Large intestine (tissue), 3 donors: ENCODE measurements around the gene SRSF10. TPM values are rescaled to one million over a fixed set of nuclear protein-coding genes. Genes with fewer than 3 reads are reported as not detected.
"Not testable (repeated sequence)": the region's sequence is repeated elsewhere in the genome, so short reads cannot be mapped to it uniquely, and the experiment has no call there.

Experiments used
- DNase-seq, 2 donors: peaks; one replicate each; pipeline versions ENCODE4 v3.0.0 to v3.0.0-alpha.2; 2013
- H3K27ac ChIP-seq: one replicate; pipeline ENCODE4 v1.5.1; 2013; ENCODE audit warnings: low read length
- H3K27me3 ChIP-seq: 2 replicates; pipeline ENCODE4 v1.6.1; 2013; ENCODE audit warnings: low read length; ENCODE audit not compliant: control insufficient read depth, insufficient read depth
- H3K36me3 ChIP-seq: 2 replicates; pipeline ENCODE4 v1.6.1; 2013; ENCODE audit warnings: low read length; ENCODE audit not compliant: control insufficient read depth, insufficient read depth
- H3K4me1 ChIP-seq: one replicate; pipeline ENCODE4 v1.6.1; 2013; ENCODE audit warnings: low read length; ENCODE audit not compliant: control insufficient read depth, insufficient read depth
- H3K4me3 ChIP-seq: one replicate; pipeline ENCODE4 v1.5.1; 2013; ENCODE audit warnings: low read length
- H3K9me3 ChIP-seq: one replicate; pipeline ENCODE4 v1.6.1; 2013; ENCODE audit warnings: mild to moderate bottlenecking, low read depth, low read length, moderate library complexity; ENCODE audit not compliant: control insufficient read depth
- WGBS: methylation state at CpG from one replicate; pipeline ENCODE4 v1.1.5; 2013; ENCODE audit warnings: low lambda C conversion rate; ENCODE audit not compliant: insufficient coverage; 5-methylcytosine and 5-hydroxymethylcytosine counted together
- polyA plus RNA-seq: library from polyadenylated mRNA; unstranded; fragments of 120-200 nt; gene quantifications from one replicate; pipeline ENCODE4 v1.2.1, GENCODE V29; 2013

Gene SRSF10
- polyA plus RNA-seq, 1 donor: 169 TPM

DNA sequence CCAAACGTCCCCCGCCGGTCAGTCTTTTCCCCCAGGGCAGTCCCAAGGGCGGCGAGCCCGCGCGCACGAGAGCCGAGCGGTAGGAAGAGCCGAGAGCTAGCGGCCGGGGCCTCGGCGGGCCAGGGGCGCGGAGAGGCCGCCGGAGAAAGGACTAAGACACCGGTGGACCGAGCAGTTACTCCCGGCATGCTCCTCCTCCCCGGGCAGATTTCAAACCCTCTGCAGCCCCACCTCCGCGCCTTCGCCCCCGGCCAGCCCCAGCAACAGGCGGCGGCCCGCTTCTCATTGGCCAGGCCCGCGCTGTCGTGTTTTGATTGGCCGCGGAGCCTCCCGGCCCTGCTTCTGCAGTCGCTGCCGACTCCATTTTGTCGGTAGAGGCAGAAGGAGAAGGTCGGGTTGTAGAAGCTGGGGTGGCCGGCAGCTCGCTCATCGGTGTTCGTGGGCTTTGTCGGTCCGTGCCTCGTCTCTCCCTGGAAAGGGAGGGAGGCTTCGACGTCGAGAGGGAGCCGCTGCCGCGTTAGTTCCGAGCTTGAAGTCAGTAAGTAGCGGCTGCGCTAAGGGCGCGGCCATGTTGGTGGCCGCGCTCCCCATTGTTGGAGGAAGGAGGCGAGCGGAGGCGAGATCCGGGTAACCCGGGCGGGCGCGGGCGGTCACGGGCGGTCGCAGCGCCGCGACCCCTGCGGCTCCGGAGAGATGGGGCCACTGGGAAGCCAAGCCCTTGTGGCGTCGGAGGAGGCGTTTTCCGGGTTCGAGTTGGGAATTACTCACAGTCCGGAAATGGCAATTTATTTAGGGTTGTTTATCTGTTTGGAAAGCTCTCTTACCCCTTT, 20.5 kb downstream of the SRSF10 start, which contains the start of gene PNRC2:
PNRC2 (plus strand) TSS at position 368 of the 830 bp plus-strand sequence. CDS start 1,630 bp downstream, outside the sequence.
- peak; percentile 98 for DNase-seq
- Histone ChIP-seq H3K9me3 (no peaks in the 10 kb centered on the region), H3K36me3 (peaks cover 9% of the 10 kb centered on the region), H3K4me3 (peak within 1 kb of the TSS; percentile 77), H3K27ac (peak within 1 kb of the TSS; percentile 99), H3K4me1 (peaks cover 5% of the 10 kb centered on the region), H3K27me3 (no peaks in the 10 kb centered on the region)
- WGBS: 0% methylated on average over 1 of the region's 84 CpGs

- DNase-seq: peak; percentile 94 to 97
- Histone ChIP-seq H3K36me3 (peaks cover 6% of the 10 kb centered on the region), H3K27me3 (no peaks in the 10 kb centered on the region), H3K4me3 (peak overlapping the region; percentile 77), H3K4me1 (peaks cover 5% of the 10 kb centered on the region), H3K27ac (peak overlapping the region; percentile 99), H3K9me3 (no peaks in the 10 kb centered on the region)
- 0% methylated on average over 1 of the region's 30 CpGs for WGBS
Measured at GRCh38 chr1:23958810-23959460, 21.2 kb downstream of the SRSF10 start.

DNA sequence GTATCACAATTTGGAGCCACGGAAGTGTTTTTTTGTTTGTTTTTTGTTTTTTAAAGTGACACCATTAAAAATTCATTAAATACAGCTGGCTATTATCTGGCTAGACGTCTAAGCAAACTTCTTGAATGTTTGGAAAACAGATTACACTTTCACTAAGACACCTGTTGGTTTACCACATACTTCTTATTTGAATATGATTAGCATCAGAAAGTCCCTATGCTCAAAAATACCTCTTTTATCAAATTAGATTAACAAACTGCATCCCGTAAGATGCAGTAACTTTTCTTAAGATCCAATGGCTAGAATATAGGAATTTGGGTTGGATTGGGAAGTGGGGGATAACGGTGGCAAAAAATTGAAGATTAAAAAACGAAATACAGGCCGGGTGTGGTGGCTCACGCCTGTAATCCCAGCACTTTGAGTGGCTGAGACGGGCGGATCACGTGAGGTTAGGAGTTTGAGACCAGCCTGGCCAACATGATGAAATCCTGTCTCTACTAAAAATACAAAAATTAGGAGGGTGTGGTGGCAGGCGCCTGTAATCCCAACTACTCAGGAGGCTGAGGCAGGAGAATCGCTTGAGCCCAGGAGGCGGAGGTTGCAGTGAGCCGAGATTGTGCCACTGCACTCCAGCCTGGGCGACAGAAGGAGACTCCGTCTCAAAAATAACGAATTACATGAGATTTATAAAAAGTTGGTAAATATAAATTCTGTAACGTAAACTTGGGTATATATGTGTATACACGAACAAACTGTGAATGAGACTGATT, 21.9 kb downstream of the SRSF10 start:
- DNase-seq, H3K27me3 ChIP-seq, H3K9me3 ChIP-seq, H3K36me3 ChIP-seq, H3K4me1 ChIP-seq: not testable (repeated sequence)
- Histone ChIP-seq H3K27ac (peak overlapping the region; percentile 99), H3K4me3 (peak overlapping the region; percentile 77)
- 87% methylated on average over 7 of the region's 19 CpGs for WGBS

DNA sequence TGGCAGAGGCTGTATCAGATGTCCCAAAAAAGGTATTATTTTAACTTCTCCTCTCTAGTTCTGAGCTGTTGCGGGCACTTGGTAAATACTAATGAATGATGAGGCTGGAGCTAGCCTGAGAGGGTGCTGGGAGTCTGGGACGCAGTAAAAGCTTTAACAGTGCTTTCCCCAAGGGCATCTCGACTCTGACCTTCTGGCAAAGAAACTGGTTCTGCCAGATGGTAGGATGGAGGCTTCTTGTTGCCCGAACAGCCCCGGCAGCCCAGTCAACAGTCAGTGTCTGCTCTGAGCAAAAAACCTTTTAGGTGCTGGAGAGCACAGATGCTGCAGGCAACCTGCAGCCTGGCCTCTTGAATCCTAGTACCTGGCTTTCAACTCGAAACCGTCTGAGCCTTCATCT, 23.0 kb downstream of the SRSF10 start:
- DNase-seq: peak; percentile 48 to 74
- Histone ChIP-seq H3K27ac (no peak overlapping the region), H3K36me3 (no peaks in the 10 kb centered on the region), H3K4me3 (no peak overlapping the region), H3K4me1 (peaks cover 5% of the 10 kb centered on the region), H3K27me3 (no peaks in the 10 kb centered on the region), H3K9me3 (no peaks in the 10 kb centered on the region)
- no CpG with 5 or more reads among the region's 7 CpGs for WGBS

- no peak overlapping the region for H3K4me3 ChIP-seq
- H3K27me3 ChIP-seq: no peaks in the 10 kb centered on the region
- peaks cover 1% of the 10 kb centered on the region for H3K4me1 ChIP-seq
- H3K9me3 ChIP-seq: no peaks in the 10 kb centered on the region
- no peak for DNase-seq
- WGBS: 50% methylated on average over 2 of the region's 3 CpGs
- no peaks in the 10 kb centered on the region for H3K36me3 ChIP-seq
- no peak overlapping the region for H3K27ac ChIP-seq
Measured at GRCh38 chr1:23953020-23953419, 27.1 kb downstream of the SRSF10 start.

GRCh38 chr1:23947366-23947765, 32.8 kb downstream of the SRSF10 start:
- no peak overlapping the region for H3K4me3 ChIP-seq
- no peaks in the 10 kb centered on the region for H3K4me1 ChIP-seq
- H3K9me3 ChIP-seq: no peaks in the 10 kb centered on the region
- DNase-seq: no peak
- no peak overlapping the region for H3K27ac ChIP-seq
- no peaks in the 10 kb centered on the region for H3K27me3 ChIP-seq
- H3K36me3 ChIP-seq: no peaks in the 10 kb centered on the region

DNA sequence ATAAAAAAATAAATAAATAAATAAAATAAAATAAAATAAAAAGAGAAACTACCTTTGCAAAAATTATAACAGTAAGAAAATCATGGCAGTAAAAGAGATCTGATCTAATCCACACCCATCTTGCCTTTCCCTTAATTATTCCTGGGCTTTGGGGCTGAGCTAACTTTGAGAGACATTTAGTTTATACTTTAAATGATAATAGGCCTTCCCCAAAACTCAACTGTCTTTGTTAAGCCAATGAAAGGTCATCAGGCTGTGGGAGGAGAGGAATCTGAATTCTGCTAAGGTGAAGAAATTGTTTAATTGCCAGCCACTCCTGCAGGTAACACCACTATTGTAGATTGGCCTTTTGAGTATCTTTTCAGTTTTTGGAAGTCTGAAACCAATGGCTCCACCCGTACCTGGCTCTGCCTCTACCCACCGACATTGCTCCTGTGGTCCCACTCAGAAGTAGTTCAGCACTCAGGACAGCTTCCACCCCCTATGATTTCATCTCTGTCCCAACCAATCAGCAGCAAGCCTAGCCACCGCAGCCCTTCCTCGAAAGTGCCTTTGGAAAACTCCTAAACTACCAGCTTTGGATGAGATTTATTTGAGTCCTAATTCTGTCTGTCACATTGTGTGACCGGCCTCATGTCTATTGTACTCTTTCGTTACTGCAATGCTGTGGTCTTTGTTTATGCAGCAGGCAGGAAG, 43.5 kb downstream of the SRSF10 start:
- 100% methylated on average over 1 of the region's 6 CpGs for WGBS

GRCh38 chr1:23931491-23931880, 48.6 kb downstream of the SRSF10 start:
- Histone ChIP-seq H3K4me1 (no peaks in the 10 kb centered on the region), H3K27me3 (no peaks in the 10 kb centered on the region), H3K9me3 (no peaks in the 10 kb centered on the region), H3K4me3 (no peak overlapping the region), H3K27ac (no peak overlapping the region), H3K36me3 (no peaks in the 10 kb centered on the region)
- DNase-seq: no peak
- WGBS: no CpG with 5 or more reads among the region's 1 CpG

More for the DNA sequence above, 43.5 kb downstream of the SRSF10 start:
- H3K27me3 ChIP-seq: no peaks in the 10 kb centered on the region
- no peaks in the 10 kb centered on the region for H3K4me1 ChIP-seq
- no peak overlapping the region for H3K4me3 ChIP-seq
- no peaks in the 10 kb centered on the region for H3K36me3 ChIP-seq
- H3K27ac ChIP-seq: no peak overlapping the region
- H3K9me3 ChIP-seq: no peaks in the 10 kb centered on the region
- DNase-seq: no peak

GRCh38 chr1:23930861-23931490, 49.2 kb downstream of the SRSF10 start:
- WGBS: no CpG with 5 or more reads among the region's 11 CpGs
- Histone ChIP-seq H3K27ac (no peak overlapping the region), H3K4me1 (no peaks in the 10 kb centered on the region), H3K36me3 (no peaks in the 10 kb centered on the region), H3K27me3 (no peaks in the 10 kb centered on the region), H3K4me3 (no peak overlapping the region), H3K9me3 (no peaks in the 10 kb centered on the region)
- no peak for DNase-seq
